Neural progenitor cell (in vitro differentiated cells): ENCODE results near the gene EPPIN. TPM values are rescaled to one million over a fixed set of nuclear protein-coding genes. Genes with fewer than 3 reads are reported as not detected.

Experiments used
- DNase-seq: peaks from one replicate; pipeline ENCODE4 v3.0.0-alpha.2; 2016; ENCODE audit warnings: low spot score
- H2AFZ ChIP-seq: fragments of 200-600 bp; sonication (generic); replicated peaks from 2 replicates; pipeline ENCODE4 v1.6.1; 2016; ENCODE audit warnings: antibody characterized with exemption
- H3F3A ChIP-seq: fragments of 200-600 bp; sonication (generic); 2 replicates; pipeline ENCODE4 v1.6.1; 2016; ENCODE audit warnings: antibody characterized with exemption, low read depth
- H3K27ac ChIP-seq: fragments of 200-600 bp; sonication (generic); 2 replicates; pipeline ENCODE4 v1.5.1; 2016; ENCODE audit warnings: mild to moderate bottlenecking
- H3K27me3 ChIP-seq: fragments of 200-600 bp; sonication (generic); 2 replicates; pipeline ENCODE4 v1.6.1; 2016; ENCODE audit warnings: mild to moderate bottlenecking, moderate library complexity
- H3K36me3 ChIP-seq: fragments of 200-600 bp; sonication (generic); 2 replicates; pipeline ENCODE4 v1.5.1; 2016
- H3K4me1 ChIP-seq: fragments of 200-600 bp; sonication (generic); 2 replicates; pipeline ENCODE4 v1.6.1; 2016; ENCODE audit warnings: mixed run types
- H3K4me2 ChIP-seq: fragments of 200-600 bp; sonication (generic); 2 replicates; pipeline ENCODE4 v1.6.1; 2016
- H3K4me3 ChIP-seq: fragments of 200-600 bp; sonication (generic); 2 replicates; pipeline ENCODE4 v1.5.1; 2016
- H3K79me2 ChIP-seq: fragments of 200-600 bp; sonication (generic); 2 replicates; pipeline ENCODE4 v1.6.1; 2016; ENCODE audit warnings: low read depth
- H3K9ac ChIP-seq: fragments of 200-600 bp; sonication (generic); 2 replicates; pipeline ENCODE4 v1.6.1; 2016
- H3K9me3 ChIP-seq: fragments of 200-600 bp; sonication (generic); 2 replicates; pipeline ENCODE4 v1.5.1; 2016; ENCODE audit warnings: low read depth
- H4K20me1 ChIP-seq: fragments of 200-600 bp; sonication (generic); 2 replicates; pipeline ENCODE4 v1.6.1; 2016; ENCODE audit warnings: low read depth
- H3K27ac Mint-ChIP-seq: 3 replicates; pipeline ENCODE4 v1.8.0; 2021; ENCODE audit warnings: mixed read lengths
- H3K27me3 Mint-ChIP-seq: 2 replicates; pipeline ENCODE4 v1.8.0; 2022; ENCODE audit warnings: low read depth, mild to moderate bottlenecking, inconsistent platforms, moderate library complexity, mixed read lengths; ENCODE audit not compliant: insufficient read depth
- H3K36me3 Mint-ChIP-seq: 3 replicates; pipeline ENCODE4 v1.8.0; 2021; ENCODE audit warnings: mixed read lengths
- H3K4me1 Mint-ChIP-seq: 3 replicates; pipeline ENCODE4 v1.8.0; 2021; ENCODE audit warnings: mixed read lengths
- H3K4me3 Mint-ChIP-seq: 3 replicates; pipeline ENCODE4 v1.8.0; 2021; ENCODE audit warnings: mild to moderate bottlenecking, moderate library complexity, mixed read lengths
- H3K9me3 Mint-ChIP-seq: 3 replicates; pipeline ENCODE4 v1.8.0; 2020; ENCODE audit warnings: mixed read lengths
- EZH2 ChIP-seq: fragments of 200-600 bp; sonication (generic); IDR thresholded peaks from 2 replicates; pipeline ENCODE4 v1.6.1; 2017; ENCODE audit warnings: antibody characterized with exemption, mild to moderate bottlenecking, moderate library complexity
- EZH2phosphoT487 ChIP-seq: fragments of 200-600 bp; sonication (generic); IDR thresholded peaks from 2 replicates; pipeline ENCODE4 v1.6.1; 2017; ENCODE audit warnings: antibody characterized with exemption
- total RNA-seq: library from RNA; depleted of rRNA; stranded (reverse); fragments of >200 nt; gene quantifications from 2 replicates; pipeline ENCODE4 v1.2.3, GENCODE V29; 2015; ENCODE audit warnings: low replicate concordance
- TF ChIP-seq, protein P1 (sequence below): fragments of 200-600 bp; sonication (generic); IDR thresholded peaks from 2 replicates; pipeline ENCODE4 v1.5.1; 2017; ENCODE audit warnings: antibody characterized with exemption, mild to moderate bottlenecking

EPPIN gene
- total RNA-seq, 1 donor from 2014 or later: not detected

DNA sequence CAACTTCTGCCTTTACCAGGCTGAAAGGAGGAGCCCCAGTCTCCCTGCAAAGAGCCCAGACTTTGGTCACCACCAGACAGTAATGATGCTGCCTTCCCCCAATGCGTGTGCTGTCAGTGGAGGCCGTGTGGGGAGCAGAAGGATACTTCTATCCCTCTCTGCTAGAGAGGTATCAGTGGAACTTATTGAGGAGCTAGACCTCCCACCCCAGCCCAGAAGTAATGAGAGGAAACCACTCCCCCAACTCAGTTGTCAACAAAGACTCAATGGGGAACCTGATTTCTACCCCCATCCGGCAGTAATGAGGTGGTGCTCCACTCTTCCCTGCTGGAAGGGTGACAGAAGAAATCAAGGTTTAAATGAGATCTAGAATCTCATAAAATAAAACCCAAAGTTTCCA is 36.3 kb upstream of the EPPIN start:
- Histone ChIP-seq H3K27me3 (no peaks in the 10 kb centered on the region), H3K4me1 (peaks cover 41% of the 10 kb centered on the region), H3K9me3 (no peaks in the 10 kb centered on the region), H3K9ac (no peak overlapping the region), H3K4me2 (peak overlapping the region; percentile 54), H4K20me1 (no peaks in the 10 kb centered on the region), H3K4me3 (no peak overlapping the region), H2AFZ (peak overlapping the region; percentile 98), H3K79me2 (no peaks in the 10 kb centered on the region), H3K27ac (no peak overlapping the region), H3K36me3 (no peaks in the 10 kb centered on the region), H3F3A (peaks cover 18% of the 10 kb centered on the region)
- TF ChIP-seq, protein P1, sequence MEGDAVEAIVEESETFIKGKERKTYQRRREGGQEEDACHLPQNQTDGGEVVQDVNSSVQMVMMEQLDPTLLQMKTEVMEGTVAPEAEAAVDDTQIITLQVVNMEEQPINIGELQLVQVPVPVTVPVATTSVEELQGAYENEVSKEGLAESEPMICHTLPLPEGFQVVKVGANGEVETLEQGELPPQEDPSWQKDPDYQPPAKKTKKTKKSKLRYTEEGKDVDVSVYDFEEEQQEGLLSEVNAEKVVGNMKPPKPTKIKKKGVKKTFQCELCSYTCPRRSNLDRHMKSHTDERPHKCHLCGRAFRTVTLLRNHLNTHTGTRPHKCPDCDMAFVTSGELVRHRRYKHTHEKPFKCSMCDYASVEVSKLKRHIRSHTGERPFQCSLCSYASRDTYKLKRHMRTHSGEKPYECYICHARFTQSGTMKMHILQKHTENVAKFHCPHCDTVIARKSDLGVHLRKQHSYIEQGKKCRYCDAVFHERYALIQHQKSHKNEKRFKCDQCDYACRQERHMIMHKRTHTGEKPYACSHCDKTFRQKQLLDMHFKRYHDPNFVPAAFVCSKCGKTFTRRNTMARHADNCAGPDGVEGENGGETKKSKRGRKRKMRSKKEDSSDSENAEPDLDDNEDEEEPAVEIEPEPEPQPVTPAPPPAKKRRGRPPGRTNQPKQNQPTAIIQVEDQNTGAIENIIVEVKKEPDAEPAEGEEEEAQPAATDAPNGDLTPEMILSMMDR: no peak
- TF ChIP-seq EZH2phosphoT487 (no peak), EZH2 (no peak)
- Mint-ChIP-seq H3K27me3 (peaks cover 8% of the 10 kb centered on the region), H3K36me3 (no peaks in the 10 kb centered on the region), H3K4me1 (peaks cover 12% of the 10 kb centered on the region), H3K9me3 (no peaks in the 10 kb centered on the region), H3K27ac (no peak overlapping the region), H3K4me3 (no peak overlapping the region)
- DNase-seq: peak; percentile 24

DNA sequence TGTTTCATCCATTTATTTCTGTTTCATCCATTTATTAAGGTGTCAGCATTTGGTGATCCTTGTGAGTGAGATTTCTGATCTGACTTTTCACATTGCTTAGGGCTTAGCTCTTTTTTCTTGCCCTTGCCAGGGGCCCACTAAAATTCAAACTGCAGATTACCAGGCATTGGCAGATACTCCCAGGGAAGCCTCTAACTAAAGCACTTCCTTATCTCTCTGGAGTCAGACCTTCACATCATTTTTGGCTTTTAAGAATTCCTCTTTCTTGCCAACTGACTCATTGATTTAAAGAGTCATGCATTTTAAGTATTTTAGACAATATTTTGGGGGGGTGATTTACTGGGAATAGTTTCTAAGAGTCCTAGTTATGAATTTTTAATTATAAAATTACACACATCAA is 34.5 kb upstream of the EPPIN start:
- H3F3A ChIP-seq: peaks cover 26% of the 10 kb centered on the region
- H3K36me3 ChIP-seq: no peaks in the 10 kb centered on the region
- no peaks in the 10 kb centered on the region for H4K20me1 ChIP-seq
- no peak overlapping the region for H3K9ac ChIP-seq
- peak overlapping the region; percentile 77 for H2AFZ ChIP-seq
- no peak overlapping the region for H3K4me3 ChIP-seq
- H3K4me1 ChIP-seq: peaks cover 55% of the 10 kb centered on the region
- no peak for DNase-seq
- TF ChIP-seq EZH2 (no peak), EZH2phosphoT487 (no peak)
- TF ChIP-seq, protein P1: no peak
- Mint-ChIP-seq H3K36me3 (no peaks in the 10 kb centered on the region), H3K4me3 (no peak overlapping the region), H3K9me3 (no peaks in the 10 kb centered on the region), H3K27me3 (peaks cover 9% of the 10 kb centered on the region), H3K4me1 (peaks cover 18% of the 10 kb centered on the region), H3K27ac (no peak overlapping the region)
- H3K79me2 ChIP-seq: no peaks in the 10 kb centered on the region
- H3K9me3 ChIP-seq: no peaks in the 10 kb centered on the region
- H3K27me3 ChIP-seq: no peaks in the 10 kb centered on the region
- no peak overlapping the region for H3K4me2 ChIP-seq
- no peak overlapping the region for H3K27ac ChIP-seq

DNA sequence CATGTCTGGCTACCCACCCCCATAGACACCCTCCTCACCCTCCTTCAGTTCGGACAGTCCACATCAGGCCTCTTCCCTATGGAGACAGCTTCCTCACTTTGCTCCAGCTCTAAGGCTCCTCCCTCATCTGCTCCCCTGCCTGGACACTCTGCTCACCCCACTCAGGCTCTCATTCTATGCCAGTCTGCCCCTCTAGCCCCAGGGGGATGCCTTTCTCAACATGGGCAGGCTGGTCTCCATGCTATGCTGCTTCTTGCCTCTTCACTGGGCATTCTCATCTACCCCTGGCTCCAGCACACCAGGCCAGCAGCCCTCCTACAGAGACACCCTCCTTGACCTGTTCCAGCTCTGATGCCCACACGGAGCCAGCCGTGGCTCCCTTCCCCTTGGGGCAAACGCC is 32.0 kb upstream of the EPPIN start, which contains the start of gene WFDC8:
Gene WFDC8 (minus strand): TSS at position 101 of the 400 bp plus-strand sequence. CDS start 37 bp downstream, at position 64.
- no peaks in the 10 kb centered on the region for H4K20me1 ChIP-seq
- Mint-ChIP-seq H3K4me1 (peaks cover 18% of the 10 kb centered on the region), H3K4me3 (no peak within 1 kb of the TSS), H3K36me3 (no peaks in the 10 kb centered on the region), H3K27me3 (peaks cover 9% of the 10 kb centered on the region), H3K27ac (peak within 1 kb of the TSS; percentile 75), H3K9me3 (no peaks in the 10 kb centered on the region)
- H3K79me2 ChIP-seq: no peaks in the 10 kb centered on the region
- no peak within 1 kb of the TSS for H3K9ac ChIP-seq
- DNase-seq: no peak
- H3K9me3 ChIP-seq: no peaks in the 10 kb centered on the region
- H3K4me3 ChIP-seq: no peak within 1 kb of the TSS
- peak within 1 kb of the TSS; percentile 72 for H3K27ac ChIP-seq
- peak within 1 kb of the TSS; percentile 52 for H2AFZ ChIP-seq
- H3K36me3 ChIP-seq: no peaks in the 10 kb centered on the region
- peaks cover 57% of the 10 kb centered on the region for H3K4me1 ChIP-seq
- peaks cover 26% of the 10 kb centered on the region for H3F3A ChIP-seq
- H3K27me3 ChIP-seq: no peaks in the 10 kb centered on the region
- TF ChIP-seq EZH2 (no peak), EZH2phosphoT487 (no peak)
- TF ChIP-seq, protein P1: no peak
- peak within 1 kb of the TSS; percentile 68 for H3K4me2 ChIP-seq
